ENCODE data around the gene STRN3.

GRCh38 chr14:30977752-30978151, 48.4 kb downstream of the STRN3 start:
- no peak for TF ChIP-seq EZH2 (IDR thresholded peaks at IDR 0.05)
- TF ChIP-seq POLR2AphosphoS5 (IDR thresholded peaks at IDR 0.05; ENCODE audit: borderline replicate concordance, low read depth, low read length): no peak
